HL-60 (cell line): Measurements from ENCODE around the gene SAMD14.

Source experiments
- DNase-seq, 2 experiments: peaks; one replicate each; pipeline ENCODE4 v3.0.0-alpha.2; 2010 to 2020; ENCODE audit warnings: low read depth in 1 of 2, low spot score in 1 of 2
- H3K27ac ChIP-seq: fragments of 250-450 bp; sonication (Bioruptor Pico); replicated peaks from 2 replicates; pipeline ENCODE4 v1.5.1; 2020; ENCODE audit warnings: mild to moderate bottlenecking, moderate library complexity
- H3K27me3 ChIP-seq: fragments of 250-450 bp; sonication (Bioruptor Pico); 2 replicates; pipeline ENCODE4 v1.5.1; 2021; ENCODE audit warnings: mild to moderate bottlenecking, moderate library complexity; ENCODE audit not compliant: insufficient read depth, poor library complexity, severe bottlenecking
- H3K4me3 ChIP-seq: replicated peaks from 2 replicates; pipeline ENCODE4 v1.5.1; 2011; ENCODE audit warnings: mild to moderate bottlenecking, control low read depth, low read length; ENCODE audit not compliant: insufficient read depth
- GABPA ChIP-seq: IDR thresholded peaks from 2 replicates; pipeline ENCODE4 v1.6.1; 2012; ENCODE audit warnings: low read depth
- POLR2AphosphoS5 ChIP-seq: IDR thresholded peaks from 2 replicates; pipeline ENCODE4 v1.6.1; 2012; ENCODE audit warnings: low read depth
- SPI1 ChIP-seq: IDR thresholded peaks from 2 replicates; pipeline ENCODE4 v1.6.1; 2012; ENCODE audit warnings: low read depth, mild to moderate bottlenecking, borderline replicate concordance
- TF ChIP-seq, protein P1 (sequence below): IDR thresholded peaks from 2 replicates; pipeline ENCODE4 v1.6.1; 2012; ENCODE audit warnings: low read depth; ENCODE audit not compliant: insufficient replicate concordance
- TF ChIP-seq, protein P2 (sequence below): IDR thresholded peaks from one replicate; pipeline ENCODE4 v1.5.1; 2011; ENCODE audit warnings: low read length, control low read depth, inconsistent platforms; ENCODE audit not compliant: insufficient read depth

The SAMD14 gene

DNA sequence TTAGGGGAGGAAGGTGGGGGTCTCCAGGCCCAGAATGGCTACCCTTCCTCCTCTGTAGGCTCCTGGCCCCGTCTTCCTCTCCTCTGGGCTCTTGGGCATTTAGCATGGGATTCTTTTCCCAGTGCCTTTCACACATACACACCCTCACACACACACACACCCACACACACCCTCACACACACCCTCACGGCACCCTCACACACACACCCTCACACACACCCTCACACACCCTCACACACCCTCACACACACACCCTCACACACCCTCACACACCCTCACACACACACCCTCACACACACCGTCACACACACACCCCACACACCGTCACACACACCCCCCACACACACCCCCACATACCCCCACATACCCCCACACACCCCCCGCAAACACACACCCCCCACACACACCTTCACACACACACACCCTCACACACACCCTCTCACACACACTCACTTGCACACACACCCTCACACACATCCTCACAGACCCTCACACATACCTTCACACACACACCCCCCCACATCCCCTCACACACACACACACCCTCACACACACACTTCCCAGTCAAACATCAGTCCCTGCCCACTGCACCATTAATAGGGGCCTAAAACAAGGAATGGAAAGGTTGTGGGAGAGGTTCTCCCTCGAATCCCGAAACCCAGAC lies 36.7 kb upstream of the SAMD14 start:
- Histone ChIP-seq H3K27ac (no peak overlapping the region), H3K4me3 (no peak overlapping the region), H3K27me3 (peaks cover 5% of the 10 kb centered on the region)
- DNase-seq, result no peak
- TF ChIP-seq, protein P1, sequence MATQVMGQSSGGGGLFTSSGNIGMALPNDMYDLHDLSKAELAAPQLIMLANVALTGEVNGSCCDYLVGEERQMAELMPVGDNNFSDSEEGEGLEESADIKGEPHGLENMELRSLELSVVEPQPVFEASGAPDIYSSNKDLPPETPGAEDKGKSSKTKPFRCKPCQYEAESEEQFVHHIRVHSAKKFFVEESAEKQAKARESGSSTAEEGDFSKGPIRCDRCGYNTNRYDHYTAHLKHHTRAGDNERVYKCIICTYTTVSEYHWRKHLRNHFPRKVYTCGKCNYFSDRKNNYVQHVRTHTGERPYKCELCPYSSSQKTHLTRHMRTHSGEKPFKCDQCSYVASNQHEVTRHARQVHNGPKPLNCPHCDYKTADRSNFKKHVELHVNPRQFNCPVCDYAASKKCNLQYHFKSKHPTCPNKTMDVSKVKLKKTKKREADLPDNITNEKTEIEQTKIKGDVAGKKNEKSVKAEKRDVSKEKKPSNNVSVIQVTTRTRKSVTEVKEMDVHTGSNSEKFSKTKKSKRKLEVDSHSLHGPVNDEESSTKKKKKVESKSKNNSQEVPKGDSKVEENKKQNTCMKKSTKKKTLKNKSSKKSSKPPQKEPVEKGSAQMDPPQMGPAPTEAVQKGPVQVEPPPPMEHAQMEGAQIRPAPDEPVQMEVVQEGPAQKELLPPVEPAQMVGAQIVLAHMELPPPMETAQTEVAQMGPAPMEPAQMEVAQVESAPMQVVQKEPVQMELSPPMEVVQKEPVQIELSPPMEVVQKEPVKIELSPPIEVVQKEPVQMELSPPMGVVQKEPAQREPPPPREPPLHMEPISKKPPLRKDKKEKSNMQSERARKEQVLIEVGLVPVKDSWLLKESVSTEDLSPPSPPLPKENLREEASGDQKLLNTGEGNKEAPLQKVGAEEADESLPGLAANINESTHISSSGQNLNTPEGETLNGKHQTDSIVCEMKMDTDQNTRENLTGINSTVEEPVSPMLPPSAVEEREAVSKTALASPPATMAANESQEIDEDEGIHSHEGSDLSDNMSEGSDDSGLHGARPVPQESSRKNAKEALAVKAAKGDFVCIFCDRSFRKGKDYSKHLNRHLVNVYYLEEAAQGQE, result no peak
- TF ChIP-seq SPI1, result no peak
- TF ChIP-seq POLR2AphosphoS5, result no peak
- TF ChIP-seq GABPA, result no peak
- TF ChIP-seq, protein P2, sequence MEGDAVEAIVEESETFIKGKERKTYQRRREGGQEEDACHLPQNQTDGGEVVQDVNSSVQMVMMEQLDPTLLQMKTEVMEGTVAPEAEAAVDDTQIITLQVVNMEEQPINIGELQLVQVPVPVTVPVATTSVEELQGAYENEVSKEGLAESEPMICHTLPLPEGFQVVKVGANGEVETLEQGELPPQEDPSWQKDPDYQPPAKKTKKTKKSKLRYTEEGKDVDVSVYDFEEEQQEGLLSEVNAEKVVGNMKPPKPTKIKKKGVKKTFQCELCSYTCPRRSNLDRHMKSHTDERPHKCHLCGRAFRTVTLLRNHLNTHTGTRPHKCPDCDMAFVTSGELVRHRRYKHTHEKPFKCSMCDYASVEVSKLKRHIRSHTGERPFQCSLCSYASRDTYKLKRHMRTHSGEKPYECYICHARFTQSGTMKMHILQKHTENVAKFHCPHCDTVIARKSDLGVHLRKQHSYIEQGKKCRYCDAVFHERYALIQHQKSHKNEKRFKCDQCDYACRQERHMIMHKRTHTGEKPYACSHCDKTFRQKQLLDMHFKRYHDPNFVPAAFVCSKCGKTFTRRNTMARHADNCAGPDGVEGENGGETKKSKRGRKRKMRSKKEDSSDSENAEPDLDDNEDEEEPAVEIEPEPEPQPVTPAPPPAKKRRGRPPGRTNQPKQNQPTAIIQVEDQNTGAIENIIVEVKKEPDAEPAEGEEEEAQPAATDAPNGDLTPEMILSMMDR, result no peak

DNA sequence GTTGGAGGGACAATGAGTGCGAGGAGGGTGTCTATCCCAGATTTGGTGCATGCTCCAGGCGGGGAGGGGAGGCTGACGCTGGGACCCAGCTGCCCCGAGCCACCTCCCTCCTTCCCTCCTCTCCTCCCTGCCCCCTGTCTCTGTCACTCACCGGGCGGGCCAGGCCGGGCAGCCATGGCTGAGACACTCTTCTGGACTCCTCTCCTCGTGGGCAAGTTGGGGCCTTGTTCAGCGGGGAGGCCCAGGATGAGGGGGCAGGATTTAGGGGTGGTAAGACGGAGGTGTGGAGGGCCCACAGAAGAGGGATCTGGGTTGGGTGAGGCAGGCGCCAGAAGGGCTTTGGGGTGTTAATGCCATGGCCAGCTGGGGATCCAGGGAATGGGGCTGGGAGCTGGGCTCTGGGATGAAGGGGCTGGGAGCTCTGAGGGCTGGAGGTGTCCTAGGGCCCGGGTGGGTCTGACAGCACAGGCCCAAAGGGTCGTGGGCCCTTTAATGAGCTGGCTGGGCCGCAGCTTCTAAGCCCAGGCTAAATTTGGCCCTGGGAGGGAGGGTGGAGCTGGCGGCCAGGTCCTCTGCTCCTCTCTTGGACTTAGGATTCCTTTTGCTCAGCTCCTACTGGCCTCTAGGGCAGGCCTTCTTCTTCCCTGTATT lies 36.0 kb upstream of the SAMD14 start, which contains the start of gene SGCA:
SGCA (plus strand) TSS at position 139 of the 651 bp plus-strand sequence; CDS start at position 175, 36 bp downstream.
- TF ChIP-seq, protein P1, result no peak
- TF ChIP-seq POLR2AphosphoS5, result no peak
- TF ChIP-seq, protein P2, result no peak
- TF ChIP-seq SPI1, result no peak
- TF ChIP-seq GABPA, result no peak
- Histone ChIP-seq H3K27ac (no peak within 1 kb of the TSS), H3K27me3 (peaks cover 5% of the 10 kb centered on the region), H3K4me3 (no peak within 1 kb of the TSS)
- no peak for DNase-seq

DNA sequence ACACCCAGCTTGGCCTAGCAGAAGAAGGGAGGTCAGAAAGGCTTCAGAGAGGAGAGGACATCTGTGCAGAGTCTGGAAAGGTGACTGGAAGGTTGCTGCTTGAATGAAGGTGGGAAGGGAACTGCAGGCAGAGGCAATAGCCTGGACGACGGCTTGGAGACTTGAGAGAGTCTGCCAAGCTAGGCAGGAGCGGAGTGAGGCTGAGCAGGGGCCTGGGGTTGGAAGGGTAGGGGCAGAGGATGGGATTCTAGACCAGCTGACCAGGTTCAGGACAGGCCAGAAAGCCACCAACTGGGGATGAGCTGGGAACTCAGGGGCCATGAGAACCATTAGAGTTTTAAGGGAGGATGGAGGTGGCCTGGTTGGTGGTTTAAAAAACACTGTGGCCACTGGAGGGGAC lies 35.5 kb upstream of the SAMD14 start:
- no peak for DNase-seq
- TF ChIP-seq SPI1 (no peak), POLR2AphosphoS5 (no peak)
- TF ChIP-seq, protein P1, result no peak
- Histone ChIP-seq H3K27me3 (peaks cover 5% of the 10 kb centered on the region), H3K27ac (no peak overlapping the region), H3K4me3 (no peak overlapping the region)
